Measurements from ENCODE around the gene SLC6A3.
"Not testable (repeated sequence)": the region's sequence is repeated elsewhere in the genome, so short reads cannot be mapped to it uniquely, and the experiment has no call there.

Gene SLC6A3

GRCh38 chr5:1367149-1367548, 78.1 kb downstream of the SLC6A3 start:
- DNase-seq (ENCODE audit: low read depth): no peak

GRCh38 chr5:1366514-1366913, 78.7 kb downstream of the SLC6A3 start:
- DNase-seq (ENCODE audit: low read depth): no peak

GRCh38 chr5:1364211-1364610, 81.0 kb downstream of the SLC6A3 start:
- DNase-seq (ENCODE audit: low read depth): no peak

GRCh38 chr5:1363581-1363980, 81.7 kb downstream of the SLC6A3 start:
- DNase-seq (ENCODE audit: low read depth): no peak

GRCh38 chr5:1363160-1363559, 82.1 kb downstream of the SLC6A3 start:
- no peak for DNase-seq (ENCODE audit: low read depth)

- no peak for DNase-seq (ENCODE audit: low read depth)
Observed at GRCh38 chr5:1362242-1363015, 82.8 kb downstream of the SLC6A3 start.

- no peak for DNase-seq (ENCODE audit: low read depth)
Observed at GRCh38 chr5:1360861-1361260, 84.4 kb downstream of the SLC6A3 start.

GRCh38 chr5:1360367-1360766, 84.9 kb downstream of the SLC6A3 start:
- not testable (repeated sequence) for DNase-seq (ENCODE audit: low read depth)

GRCh38 chr5:1359713-1360112, 85.5 kb downstream of the SLC6A3 start:
- DNase-seq (ENCODE audit: low read depth): no peak

GRCh38 chr5:1359031-1359645, 86.1 kb downstream of the SLC6A3 start:
- no peak for DNase-seq (ENCODE audit: low read depth)

- DNase-seq (ENCODE audit: low read depth): no peak
Observed at GRCh38 chr5:1358726-1359025, 86.6 kb downstream of the SLC6A3 start.

GRCh38 chr5:1357946-1358725, 87.1 kb downstream of the SLC6A3 start:
- DNase-seq (ENCODE audit: low read depth): no peak

- no peak for DNase-seq (ENCODE audit: low read depth)
Observed at GRCh38 chr5:1356873-1357787, 88.1 kb downstream of the SLC6A3 start.

- DNase-seq (ENCODE audit: low read depth): no peak
Observed at GRCh38 chr5:1354576-1354975, 90.7 kb downstream of the SLC6A3 start.

- no peak for DNase-seq (ENCODE audit: low read depth)
Observed at GRCh38 chr5:1352231-1353219, 92.7 kb downstream of the SLC6A3 start.

- no peak for DNase-seq (ENCODE audit: low read depth)
Observed at GRCh38 chr5:1351156-1351555, 94.1 kb downstream of the SLC6A3 start.

GRCh38 chr5:1349246-1349645, 96.0 kb downstream of the SLC6A3 start:
- DNase-seq (ENCODE audit: low read depth): no peak

- no peak for DNase-seq (ENCODE audit: low read depth)
Observed at GRCh38 chr5:1348986-1349245, 96.3 kb downstream of the SLC6A3 start.

- no peak for DNase-seq (ENCODE audit: low read depth)
Observed at GRCh38 chr5:1347571-1347970, 97.7 kb downstream of the SLC6A3 start.

- no peak for DNase-seq (ENCODE audit: low read depth)
Observed at GRCh38 chr5:1346627-1347440, 98.4 kb downstream of the SLC6A3 start.

All from GM04504 (cell line).